HG02973 (cell line): ENCODE data around the gene DYNC1I1.

Experiments used
- ATAC-seq: cut with Tn5 transposase; IDR thresholded peaks from one replicate; pipeline ENCODE4 v1.9.1; 2021; ENCODE audit warnings: moderate library complexity; ENCODE audit not compliant: unreplicated experiment

DYNC1I1 gene

DNA sequence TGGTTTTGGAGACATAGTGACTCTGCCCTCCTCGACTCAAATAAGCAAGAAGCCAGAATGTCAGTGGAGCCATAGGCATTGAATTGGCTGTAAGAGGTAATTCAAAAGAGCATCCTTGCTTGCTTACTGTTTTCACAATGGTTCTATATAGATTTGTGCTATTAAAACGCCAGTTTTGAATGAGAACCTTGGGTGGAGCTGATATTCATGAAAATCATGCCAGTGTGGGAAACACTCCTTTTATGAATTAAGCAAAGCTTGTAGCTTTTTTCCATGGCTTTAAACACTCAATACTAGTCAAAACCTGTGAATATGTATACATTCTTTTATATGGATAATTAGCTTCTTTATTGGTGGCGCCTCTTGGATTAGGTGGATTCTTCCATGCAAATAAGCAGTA lies 297.0 kb downstream of the DYNC1I1 start:
- ATAC-seq, result no peak

DNA sequence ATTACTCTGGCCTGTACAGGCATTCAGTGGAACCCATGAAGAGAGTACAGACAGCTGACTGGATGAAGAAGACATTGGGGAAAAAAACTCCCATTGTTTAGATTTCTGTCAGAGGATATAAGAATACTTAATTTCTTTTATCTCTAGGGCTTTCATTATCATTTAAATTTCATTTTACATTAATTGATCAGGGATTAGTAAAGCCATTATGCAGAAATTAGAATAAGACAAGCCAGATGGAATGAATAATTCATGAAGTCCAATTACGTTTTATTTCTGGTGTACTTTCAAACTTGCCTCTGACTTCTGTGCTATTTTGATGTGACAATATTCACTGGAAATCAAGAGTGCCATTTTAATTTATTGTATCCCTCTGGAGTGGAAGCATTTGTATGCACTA lies 302.5 kb downstream of the DYNC1I1 start:
- no peak for ATAC-seq

DNA sequence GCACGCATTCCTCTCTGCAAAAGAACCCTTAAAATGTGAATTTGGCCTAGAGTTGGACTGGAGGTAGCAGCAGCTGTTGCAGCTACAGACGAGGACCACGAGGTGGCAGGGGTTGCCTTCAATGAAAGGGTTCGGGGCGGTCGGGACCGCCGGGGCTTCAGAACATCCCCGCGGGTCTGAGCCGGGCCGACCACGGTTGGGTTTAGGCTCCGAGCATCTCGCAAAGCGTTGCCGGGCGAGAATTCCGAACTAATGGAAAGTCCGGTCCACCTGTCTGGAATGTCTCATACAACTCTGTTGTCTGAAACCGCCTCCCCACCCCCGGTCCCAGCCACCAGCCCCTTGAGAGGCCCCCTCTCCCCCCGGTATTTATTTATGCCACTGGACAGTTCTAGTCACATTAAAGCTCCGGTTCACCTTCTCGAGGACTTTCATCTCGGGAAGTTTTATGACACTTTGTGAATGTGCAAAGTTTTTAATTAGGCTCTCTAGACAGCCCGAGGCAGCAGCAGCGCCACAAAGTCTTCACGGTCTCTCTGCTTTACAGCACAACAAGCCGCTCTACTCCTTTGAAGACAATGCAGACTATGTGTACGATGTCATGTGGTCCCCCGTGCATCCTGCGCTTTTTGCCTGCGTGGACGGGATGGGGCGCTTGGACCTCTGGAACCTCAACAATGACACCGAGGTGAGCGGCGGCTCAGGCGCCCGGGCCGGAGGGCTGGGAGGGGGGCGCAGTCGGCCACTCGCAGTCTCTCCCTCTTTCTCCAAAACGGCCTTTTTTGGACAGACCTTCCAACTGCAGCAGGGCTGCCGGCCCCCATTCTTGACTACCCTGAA lies 303.4 kb downstream of the DYNC1I1 start:
- ATAC-seq, result peak; percentile 78

DNA sequence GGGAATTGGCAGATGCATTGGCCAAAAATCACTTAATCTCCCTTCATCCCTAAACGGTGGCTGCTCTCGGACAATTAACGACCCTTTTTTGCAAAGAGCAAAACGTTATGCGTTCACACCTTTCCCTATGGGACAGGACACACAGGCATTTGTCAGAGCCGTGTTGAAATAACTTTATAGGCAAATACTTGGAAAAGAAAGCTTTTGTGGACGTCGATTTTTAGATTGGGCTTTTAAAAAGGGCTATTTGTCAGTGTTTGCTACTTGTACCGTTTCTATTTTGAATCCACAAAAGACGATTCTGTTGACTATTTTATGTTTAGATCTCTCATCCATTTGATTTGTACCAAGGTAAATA lies 304.0 kb downstream of the DYNC1I1 start:
- no peak for ATAC-seq

DNA sequence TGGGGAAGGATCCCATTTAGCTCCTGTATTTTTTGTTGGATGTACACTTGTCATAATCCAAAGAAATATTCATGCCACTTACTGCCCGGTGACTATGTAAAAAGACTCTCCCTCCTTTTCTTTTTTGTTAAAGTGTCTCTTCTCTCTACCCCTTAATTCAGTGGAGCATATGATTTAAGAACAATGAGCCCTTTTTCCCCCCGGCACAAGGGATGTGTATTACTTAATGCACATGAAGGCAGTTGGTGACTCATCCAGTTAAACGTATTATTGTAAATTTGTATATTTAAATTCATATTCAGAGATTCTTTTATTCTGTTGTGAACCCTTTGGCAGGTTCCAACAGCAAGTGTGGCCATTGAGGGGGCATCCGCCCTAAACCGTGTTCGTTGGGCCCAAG lies 307.7 kb downstream of the DYNC1I1 start:
- ATAC-seq, result no peak

DNA sequence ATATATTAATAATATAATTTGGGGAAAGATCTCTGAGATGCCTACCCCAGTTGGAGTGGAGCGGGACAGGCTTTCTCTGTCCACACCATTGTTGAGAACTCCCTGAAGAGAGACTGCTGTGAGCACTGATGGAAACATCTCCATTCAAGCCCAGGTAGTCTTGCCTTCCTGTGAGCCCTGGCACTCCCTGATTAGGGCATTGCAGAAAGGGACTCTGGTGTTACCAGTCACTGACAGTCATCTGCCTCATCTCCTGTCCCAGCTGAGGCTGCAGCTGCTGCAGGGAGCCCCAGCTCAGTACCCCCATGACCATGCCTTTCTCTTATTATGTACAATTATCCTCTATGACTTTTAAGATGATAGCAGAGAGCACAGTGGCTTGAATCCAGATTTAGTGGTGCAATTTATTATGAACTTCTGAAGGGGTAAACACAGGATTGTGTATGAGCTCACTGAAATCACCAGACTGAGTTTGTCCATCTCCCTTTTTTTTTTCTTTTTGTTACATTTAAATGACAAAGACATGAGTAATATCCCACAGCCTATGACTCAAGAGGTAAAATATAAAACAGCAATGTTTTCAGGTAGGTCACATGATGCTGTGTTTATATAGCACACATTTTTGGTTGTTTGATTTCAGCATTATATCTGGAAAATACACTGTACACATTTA lies 312.7 kb downstream of the DYNC1I1 start:
- ATAC-seq, result no peak

DNA sequence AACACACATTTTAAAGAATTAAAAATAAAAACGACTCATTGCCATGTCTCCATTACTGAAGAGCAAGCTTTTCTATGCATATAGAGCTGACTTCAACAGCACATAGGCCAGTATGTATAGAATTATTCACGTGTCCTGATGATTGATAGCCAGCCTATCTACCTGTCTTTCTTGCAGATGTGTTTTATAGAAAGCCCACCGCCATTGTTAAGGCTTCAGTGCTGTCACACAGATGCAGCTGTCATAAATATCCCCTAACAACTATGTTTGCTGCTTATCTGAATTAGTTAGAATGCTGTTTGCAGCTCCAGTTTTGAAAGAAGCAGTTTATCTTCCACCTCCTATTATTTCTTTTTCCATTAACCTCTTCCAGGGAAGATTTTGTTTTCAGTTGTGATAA lies 313.6 kb downstream of the DYNC1I1 start:
- ATAC-seq, result no peak

DNA sequence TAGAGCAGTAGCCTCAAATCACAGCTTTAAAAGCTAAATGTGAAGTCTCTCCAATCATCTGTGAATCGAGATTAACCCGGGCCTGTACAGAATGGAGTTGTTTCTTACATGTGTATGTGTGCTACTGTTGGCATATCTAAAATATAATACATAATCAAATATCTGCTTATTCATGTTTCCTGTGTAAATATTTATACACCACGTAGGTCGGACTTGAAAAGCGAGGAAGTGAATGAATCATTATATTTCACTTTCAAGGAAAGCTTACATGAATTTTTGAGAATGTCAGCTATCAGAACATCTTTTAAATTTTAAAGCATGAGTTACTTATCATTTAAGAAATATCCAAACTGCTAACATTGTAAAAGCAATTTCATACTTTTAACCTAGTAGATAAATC lies 316.2 kb downstream of the DYNC1I1 start:
- no peak for ATAC-seq

DNA sequence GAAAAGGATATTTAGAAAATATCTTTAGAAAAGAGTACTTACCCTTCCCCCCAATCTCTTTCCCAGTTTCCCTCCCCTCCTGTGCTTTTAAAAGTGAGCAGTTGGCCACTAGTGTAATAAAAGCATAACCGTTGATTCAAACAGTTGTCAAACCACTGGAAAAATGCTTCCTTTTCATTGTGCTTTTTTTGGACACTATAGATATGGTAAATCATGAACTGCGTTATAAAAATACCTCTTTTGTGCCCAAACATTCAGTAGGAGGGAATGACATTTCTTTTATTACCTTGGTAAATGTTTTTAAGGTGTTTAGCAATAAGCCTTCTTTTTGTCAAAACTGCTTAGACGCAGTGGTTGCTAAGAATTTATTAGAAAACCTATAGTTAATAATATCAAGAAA lies 317.2 kb downstream of the DYNC1I1 start:
- no peak for ATAC-seq

DNA sequence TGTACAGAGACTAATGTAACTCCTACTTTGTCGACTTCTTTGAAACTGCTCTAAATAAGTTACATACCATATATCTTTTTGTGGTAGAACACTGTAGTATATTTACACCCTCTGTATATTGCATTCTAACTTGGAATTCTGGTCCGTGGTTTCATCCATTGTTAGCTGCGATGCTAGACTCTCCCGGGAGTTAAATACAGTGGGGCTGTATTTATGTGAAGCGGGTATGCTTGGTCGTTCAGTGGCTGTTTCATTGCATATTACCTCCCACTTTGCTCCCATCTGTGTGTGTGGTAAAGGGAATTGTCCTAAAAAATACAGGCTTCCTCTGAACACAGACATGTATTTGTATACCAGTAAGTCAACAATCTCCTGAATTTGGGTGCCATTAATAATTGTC lies 318.4 kb downstream of the DYNC1I1 start:
- no peak for ATAC-seq

DNA sequence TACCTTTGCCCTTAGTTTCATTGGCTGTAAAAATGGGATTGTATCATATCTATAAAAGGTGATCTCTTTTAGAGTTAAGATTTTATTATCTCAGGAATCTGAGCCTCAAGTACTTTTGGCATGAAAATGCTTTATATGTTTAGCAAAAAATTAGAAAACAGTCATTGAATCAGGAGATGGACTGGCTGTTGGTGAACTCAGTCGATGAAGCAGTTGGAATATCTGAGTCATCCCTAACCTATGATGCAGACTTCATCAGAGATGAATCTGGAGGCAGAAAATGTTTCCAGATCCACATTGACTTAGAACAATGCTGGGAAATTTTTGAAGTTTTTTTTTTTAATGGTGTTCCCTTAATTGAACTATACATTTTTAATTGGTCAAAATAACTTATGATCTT lies 321.1 kb downstream of the DYNC1I1 start:
- no peak for ATAC-seq

DNA sequence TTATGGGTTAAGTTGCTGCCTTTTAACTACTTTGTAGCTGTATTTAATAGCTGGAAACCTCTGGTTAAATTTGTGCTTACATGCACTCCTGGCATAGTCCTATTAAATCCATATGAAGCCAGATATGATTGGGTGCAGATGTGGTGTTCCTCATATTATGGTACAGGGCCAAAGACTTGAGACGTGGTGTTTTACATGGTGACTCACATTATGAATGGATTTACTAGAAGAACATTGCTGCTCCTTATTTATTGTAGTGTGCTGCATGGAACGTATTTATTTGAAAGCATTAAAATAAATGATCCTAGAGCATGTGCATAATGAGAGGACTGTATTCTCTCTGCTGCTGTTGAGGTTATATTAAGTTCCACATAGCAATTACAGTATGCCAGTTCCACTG lies 325.5 kb downstream of the DYNC1I1 start:
- no peak for ATAC-seq

DNA sequence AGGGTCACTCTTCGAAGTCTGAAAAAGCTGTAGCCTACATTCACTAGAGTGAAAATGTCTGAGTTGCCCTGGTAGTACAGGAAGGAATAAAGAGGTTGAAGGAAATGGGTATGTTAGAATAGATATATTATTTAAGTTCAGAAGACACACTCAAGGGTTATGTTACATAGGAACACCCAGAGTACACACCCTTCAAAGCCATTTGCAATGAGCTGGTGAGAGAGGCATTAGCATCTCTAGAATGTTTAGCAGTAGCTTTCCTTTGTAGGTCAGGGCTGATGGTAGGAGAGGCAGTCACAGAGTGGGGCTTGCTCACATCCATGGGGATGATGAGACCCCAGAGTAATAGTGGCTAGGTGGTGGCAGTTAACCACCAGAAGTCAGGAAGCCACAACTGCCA lies 328.4 kb downstream of the DYNC1I1 start:
- no peak for ATAC-seq

DNA sequence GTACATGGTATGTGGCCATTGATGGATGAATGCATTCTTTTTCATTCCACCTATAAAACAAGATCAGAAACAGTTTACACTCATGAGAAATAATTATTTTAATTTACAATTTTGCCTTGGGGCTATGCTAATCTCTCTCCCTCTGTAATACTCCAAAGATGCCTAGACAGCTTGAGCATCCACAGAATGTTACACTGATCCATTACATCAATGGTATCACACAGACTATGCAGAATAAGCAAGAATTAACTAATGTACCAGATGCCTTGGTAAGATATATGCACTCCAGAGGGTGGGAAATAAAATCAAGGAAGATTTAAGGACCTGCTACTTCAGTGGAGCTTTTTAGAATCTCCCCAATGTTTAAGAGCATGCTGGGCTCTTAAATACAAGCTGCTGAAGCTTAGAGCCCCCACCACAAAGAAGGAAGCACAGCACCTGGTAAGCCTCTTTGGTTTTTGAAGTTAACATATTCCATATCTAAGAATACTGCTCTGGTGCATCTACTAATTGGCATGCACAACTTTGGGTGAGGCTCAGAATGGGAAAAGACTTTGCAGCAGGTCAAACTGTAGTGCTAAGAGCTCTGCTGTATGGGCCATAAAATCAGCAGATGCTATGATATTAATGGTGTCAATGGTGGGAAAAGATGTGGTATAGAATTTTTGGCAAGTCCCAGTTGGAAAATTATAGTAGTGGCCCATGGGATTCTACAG lies 329.9 kb downstream of the DYNC1I1 start:
- ATAC-seq, result no peak

DNA sequence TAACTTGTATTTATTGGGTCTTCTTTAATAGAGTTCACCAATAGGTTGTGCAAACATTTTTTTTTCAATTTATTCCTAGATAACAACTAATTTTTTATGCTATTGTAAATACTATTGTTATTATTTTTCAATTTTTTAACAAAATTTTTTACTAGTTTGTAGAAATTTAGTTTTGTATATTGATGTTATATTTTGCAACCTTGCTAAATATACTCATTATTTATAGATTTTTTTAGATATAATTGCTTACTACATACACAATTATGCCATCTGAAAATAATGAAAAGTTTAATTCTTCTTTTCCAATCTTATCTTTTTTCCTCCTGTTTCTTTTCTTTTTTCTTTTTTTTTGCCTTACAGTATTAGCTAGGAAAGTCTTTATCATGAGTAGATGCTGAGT lies 332.6 kb downstream of the DYNC1I1 start:
- no peak for ATAC-seq

DNA sequence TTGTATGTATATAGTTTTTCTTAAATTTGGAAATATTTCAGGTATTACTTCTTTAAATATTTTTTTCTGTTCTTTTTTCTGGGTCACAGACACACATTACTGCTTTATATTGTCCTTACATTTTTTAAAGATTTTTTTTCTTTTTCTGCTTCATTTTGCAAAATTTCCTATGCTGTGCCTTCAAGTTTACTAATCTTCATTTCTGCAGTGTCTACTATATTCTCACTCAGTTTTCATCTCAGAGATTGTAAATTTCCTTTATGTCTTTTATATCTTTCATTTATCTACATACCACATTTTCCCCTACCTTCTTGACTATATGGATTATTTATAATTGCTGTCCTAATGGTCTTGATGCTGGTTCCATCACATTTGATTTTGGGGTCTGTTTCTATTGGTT lies 339.1 kb downstream of the DYNC1I1 start:
- ATAC-seq, result no peak

DNA sequence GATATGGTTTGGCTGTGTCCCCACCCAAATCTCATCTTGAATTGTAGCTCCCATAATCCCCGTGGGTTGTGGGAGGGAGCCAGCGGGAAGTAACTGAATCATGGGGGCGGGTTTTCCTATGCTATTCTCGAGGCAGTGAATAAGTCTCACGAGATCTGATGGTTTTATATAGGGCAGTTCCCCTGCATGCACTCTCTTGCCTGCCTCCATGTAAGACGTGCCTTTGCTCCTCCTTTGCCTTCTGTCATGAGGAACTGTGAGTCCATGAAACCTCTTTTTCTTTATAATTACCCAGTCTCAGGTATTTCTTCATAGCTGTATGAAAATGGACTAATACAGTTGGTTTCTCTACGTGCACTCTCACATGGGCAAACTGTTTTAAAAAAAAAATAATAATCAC lies 341.8 kb downstream of the DYNC1I1 start:
- no peak for ATAC-seq

DNA sequence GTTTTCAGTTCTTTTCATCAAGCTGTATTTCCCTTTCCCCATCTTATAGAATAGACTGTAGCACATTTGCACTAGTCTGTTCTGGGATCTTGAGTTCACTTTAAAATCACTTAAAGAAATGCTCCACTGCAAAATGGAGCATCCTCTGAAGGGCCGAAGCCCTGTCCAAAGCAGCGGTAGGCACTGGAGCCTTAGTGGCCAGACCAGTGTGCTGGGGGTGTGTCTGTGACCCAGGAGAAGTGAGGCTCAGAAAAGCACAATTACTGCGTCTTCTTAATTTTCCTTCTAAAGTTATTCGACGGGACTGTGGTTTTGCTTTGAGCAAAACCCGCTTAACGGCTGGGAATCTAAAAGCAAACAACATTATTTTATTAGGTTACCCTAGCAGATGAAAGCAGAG lies 343.8 kb downstream of the DYNC1I1 start:
- no peak for ATAC-seq

DNA sequence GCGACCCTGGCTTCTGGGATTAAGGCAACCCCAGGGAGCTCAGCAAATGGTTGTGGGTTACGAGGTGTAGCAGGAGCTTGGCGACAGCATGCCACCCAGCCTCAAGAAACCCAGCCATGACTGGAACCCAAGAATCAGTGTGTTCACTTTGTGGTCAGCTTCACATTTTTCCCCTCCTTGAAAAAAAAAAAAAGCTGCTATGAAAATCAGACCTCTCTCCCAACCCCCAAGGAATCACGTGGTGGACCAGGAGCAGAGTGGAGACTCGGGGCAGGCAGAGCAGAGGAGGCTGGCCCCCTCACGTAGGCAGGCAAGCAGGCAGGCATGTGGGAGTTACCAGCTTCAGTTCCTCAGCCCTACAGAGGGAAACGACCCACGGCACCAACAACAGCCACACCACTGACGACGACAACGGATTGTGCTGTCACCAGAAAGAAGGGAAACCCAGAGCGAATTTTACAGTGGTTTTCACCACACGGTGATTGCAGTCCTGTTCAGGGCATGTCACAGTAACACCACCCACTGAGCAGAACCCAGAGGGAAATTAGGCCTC lies 346.2 kb downstream of the DYNC1I1 start:
- no peak for ATAC-seq

DNA sequence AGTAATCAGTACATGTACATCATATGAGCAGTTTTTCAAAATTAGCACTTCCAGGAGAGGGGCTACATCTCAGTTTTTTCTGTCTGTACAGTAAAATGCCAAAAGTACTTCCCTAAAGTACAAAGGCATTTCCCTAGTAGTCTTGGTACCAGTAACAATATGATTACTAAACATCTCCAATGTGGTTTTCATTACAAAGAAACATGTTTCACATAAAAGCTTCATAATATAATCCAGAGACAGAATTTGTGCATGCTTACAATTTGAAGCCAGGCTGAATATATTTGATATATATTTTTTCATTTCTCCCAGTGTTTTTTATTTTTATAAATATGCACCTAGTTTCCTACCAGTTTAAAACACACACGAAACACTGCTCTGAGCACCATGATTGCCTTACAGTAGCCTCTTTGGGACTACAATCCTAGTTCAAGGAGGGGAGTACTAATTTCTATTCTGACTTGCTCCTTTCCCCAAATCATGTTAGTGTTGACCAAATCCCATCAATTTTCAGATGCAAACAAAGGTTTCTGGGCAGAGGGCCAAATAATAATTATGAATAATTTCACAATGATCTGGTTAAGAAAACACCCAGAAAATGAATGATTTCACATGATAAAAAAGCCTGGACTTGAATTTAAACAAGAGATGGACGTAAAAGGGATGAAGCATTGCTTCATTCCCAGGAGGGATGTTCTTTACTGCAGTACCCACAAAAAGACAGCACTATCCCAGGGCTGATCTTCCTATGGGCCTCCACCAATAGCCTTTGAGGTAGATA lies 348.3 kb downstream of the DYNC1I1 start:
- ATAC-seq, result no peak

DNA sequence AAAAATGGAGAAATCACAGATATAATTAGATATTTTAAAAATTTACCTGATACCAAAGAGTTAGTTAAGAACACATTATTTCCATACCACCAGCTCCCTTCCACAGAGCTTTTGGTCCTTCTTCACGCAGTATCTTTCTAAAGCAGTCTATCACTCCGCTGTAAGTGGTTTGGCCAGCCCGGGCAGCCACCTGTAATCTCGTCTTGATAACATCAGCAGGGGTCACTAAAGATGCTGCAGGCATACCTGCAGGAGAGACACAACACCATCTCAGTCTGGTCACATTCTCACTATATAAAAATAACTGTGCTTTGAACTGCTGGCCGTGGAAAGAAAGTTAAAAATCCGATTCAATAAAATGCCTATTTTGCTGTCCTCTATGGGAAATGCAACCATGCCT lies 349.4 kb downstream of the DYNC1I1 start:
- ATAC-seq, result no peak
